K562 (cell line): ENCODE measurements around the gene GTPBP6. TPM values are rescaled to one million over a fixed set of nuclear protein-coding genes. Genes with fewer than 3 reads are reported as not detected.

Source experiments
- ATF1 ChIP-seq, 2 experiments: fragments of 450-650 bp in 1 of 2; IDR thresholded peaks; 2 replicates each; pipeline ENCODE4 v1.6.1; 2016; ENCODE audit warnings: missing compliant biosample characterization in 1 of 2, missing genetic modification characterization in 1 of 2
- DLX4 ChIP-seq: fragments of 250-450 bp; sonication (Bioruptor Pico); IDR thresholded peaks from 2 replicates; pipeline ENCODE4 v1.6.1; 2021; ENCODE audit warnings: mild to moderate bottlenecking
- ELF4 ChIP-seq: fragments of 450-650 bp; formaldehyde crosslinking; IDR thresholded peaks from 2 replicates; pipeline ENCODE4 v1.4.0; 2022; ENCODE audit warnings: missing genetic modification characterization
- FOS ChIP-seq: IDR thresholded peaks from 3 replicates; pipeline ENCODE4 v1.6.1; 2011; ENCODE audit not compliant: insufficient read length; ENCODE audit errors: extremely low read depth
- GMEB1 ChIP-seq: fragments of 250-450 bp; sonication (Bioruptor Pico); IDR thresholded peaks from 2 replicates; pipeline ENCODE4 v1.4.0; 2020; ENCODE audit warnings: mild to moderate bottlenecking
- HMG20B ChIP-seq: fragments of 250-450 bp; sonication (Bioruptor Pico); IDR thresholded peaks from 2 replicates; pipeline ENCODE4 v1.5.0; 2021; ENCODE audit warnings: mild to moderate bottlenecking
- JUND ChIP-seq, 2 experiments: IDR thresholded peaks; 2 replicates in 1 of 2; 3 replicates in 1 of 2; pipeline ENCODE4 v1.6.1; 2011; ENCODE audit warnings: borderline replicate concordance in 2 of 2, low read depth in 2 of 2, low read length in 2 of 2, improper control_type of control experiment in 1 of 2, missing biosample characterization in 1 of 2, missing genetic modification characterization in 1 of 2, missing genetic modification reagents in 1 of 2
- NFE2L1 ChIP-seq: fragments of 450-650 bp; IDR thresholded peaks from 2 replicates; pipeline ENCODE4 v1.6.1; 2016; ENCODE audit warnings: missing genetic modification characterization, low read depth, mild to moderate bottlenecking, missing compliant biosample characterization, moderate library complexity, borderline replicate concordance
- PHF21A ChIP-seq: fragments of 450-650 bp; IDR thresholded peaks from 2 replicates; pipeline ENCODE4 v1.6.1; 2017; ENCODE audit warnings: low read depth, borderline replicate concordance
- SNIP1 ChIP-seq: fragments of 450-650 bp; IDR thresholded peaks from 2 replicates; pipeline ENCODE4 v1.7.1; 2017; ENCODE audit warnings: low read depth, mild to moderate bottlenecking
- TEAD2 ChIP-seq: fragments of 450-650 bp; IDR thresholded peaks from 2 replicates; pipeline ENCODE4 v1.6.1; 2016; ENCODE audit warnings: missing genetic modification characterization, control low read depth, missing compliant biosample characterization
- TRIM24 ChIP-seq, 2 experiments: fragments of 450-650 bp; IDR thresholded peaks; 2 replicates each; pipeline ENCODE4 v1.6.1; 2016
- TSHZ1 ChIP-seq: fragments of 250-450 bp; sonication (Bioruptor Pico); IDR thresholded peaks from 2 replicates; pipeline ENCODE4 v1.4.0; 2020; ENCODE audit warnings: mild to moderate bottlenecking, moderate library complexity
- ZBTB43 ChIP-seq: sonication (generic); formaldehyde crosslinking; IDR thresholded peaks from 2 replicates; pipeline ENCODE4 v1.8.0; 2023; ENCODE audit warnings: mild to moderate bottlenecking, missing genetic modification reagents
- ZNF592 ChIP-seq: fragments of 450-650 bp; IDR thresholded peaks from 2 replicates; pipeline ENCODE4 v1.6.1; 2017; ENCODE audit warnings: antibody characterized with exemption, mild to moderate bottlenecking
- ZNF668 ChIP-seq: fragments of 250-450 bp; sonication (Bioruptor Pico); IDR thresholded peaks from 2 replicates; pipeline ENCODE4 v1.8.0; 2022; ENCODE audit warnings: mild to moderate bottlenecking, inconsistent platforms
- polyA plus RNA-seq, 8 experiments: library from polyadenylated mRNA; depleted of rRNA in 4 of 8; stranded (reverse) in 5 of 8; unstranded in 3 of 8; fragments of >200 nt; fragmentation: Nextera tagmentation in 2 of 8; fragmentation: Illumina TruSeq in 1 of 8; extraction: Ambion mirVana in 2 of 8; extraction: Trizol in 1 of 8; gene quantifications; 2 replicates each; pipeline versions ENCODE4 v1.2.1 to v1.2.3, GENCODE V29; 2011 to 2014; ENCODE audit warnings: inconsistent platforms in 1 of 8, missing spikeins in 1 of 8
- total RNA-seq, 7 experiments: library from RNA; depleted of rRNA in 6 of 7; stranded (reverse); fragments of >200 nt in 6 of 7; fragmentation: Illumina TruSeq in 2 of 7; extraction: Trizol in 2 of 7; gene quantifications; 2 replicates each; pipeline versions ENCODE4 v1.2.1 to v1.2.3, GENCODE V29; 2011 to 2021; ENCODE audit warnings: low replicate concordance in 1 of 7

The GTPBP6 gene
- total and polyA plus RNA-seq, 9 of the 15 experiments (the other 6 are each of a cell fraction or from before 2014, with no cell fraction given): 0.24 to 35.2 (median 8.0) TPM

- TF ChIP-seq FOS (peak; percentile 89), TEAD2 (tag) (no peak), HMG20B (no peak), ZNF668 (CRISPR knock-in tag) (no peak), PHF21A (no peak), ZNF592 (no peak), ZBTB43 (CRISPR knock-in tag) (no peak), ELF4 (no peak), TRIM24 (IDR thresholded peaks at IDR 0.05) (no peak), JUND (IDR thresholded peaks at IDR 0.05; ENCODE audit: borderline replicate concordance, low read depth, low read length) (no peak), JUND (tag; IDR thresholded peaks at IDR 0.05; ENCODE audit: borderline replicate concordance, low read depth, low read length) (no peak), DLX4 (no peak), GMEB1 (no peak), NFE2L1 (tag) (no peak), TSHZ1 (CRISPR knock-in tag) (no peak), SNIP1 (no peak), ATF1 (CRISPR knock-in tag; IDR thresholded peaks at IDR 0.05) (no peak), ATF1 (tag; IDR thresholded peaks at IDR 0.05) (peak; percentile 7; the same call in 1 of the 2 replicates)
Measured at GRCh38 chrX:318068-318738, 393 bp downstream of the GTPBP6 start (continued).
